ENCODE measurements around the gene TLN1. TPM values are rescaled to one million over a fixed set of nuclear protein-coding genes. Genes with fewer than 3 reads are reported as not detected.

The TLN1 gene
- total RNA-seq, 1 donor from 2014 or later, result 56.2 TPM

GRCh38 chr9:35651956-35652828 lies 79.8 kb downstream of the TLN1 start:
- H3K9me3 Mint-ChIP-seq (ENCODE audit: unreplicated experiment), result peaks cover 19% of the 10 kb centered on the region
- H3K4me3 Mint-ChIP-seq (ENCODE audit: unreplicated experiment), result no peak overlapping the region
- H3K27me3 Mint-ChIP-seq (ENCODE audit: unreplicated experiment), result peaks cover 25% of the 10 kb centered on the region
- H3K36me3 Mint-ChIP-seq (ENCODE audit: unreplicated experiment), result peaks cover 5% of the 10 kb centered on the region
- H3K27ac Mint-ChIP-seq (ENCODE audit: unreplicated experiment), result no peak overlapping the region
- peaks cover 25% of the 10 kb centered on the region for H3K4me1 Mint-ChIP-seq (ENCODE audit: low read depth, unreplicated experiment)
- TF ChIP-seq CTCF (IDR thresholded peaks at IDR 0.05; ENCODE audit: partially characterized antibody, unreplicated experiment), result no peak
- DNase-seq, result no peak

GRCh38 chr9:35650341-35651158 lies 81.4 kb downstream of the TLN1 start, which contains the start of gene SIT1:
Gene SIT1, minus strand, starts transcription at chr9:35650931. Its CDS starts 78 bp downstream, at chr9:35650853.
- peaks cover 17% of the 10 kb centered on the region for H3K9me3 Mint-ChIP-seq (ENCODE audit: unreplicated experiment)
- peaks cover 5% of the 10 kb centered on the region for H3K36me3 Mint-ChIP-seq (ENCODE audit: unreplicated experiment)
- peak within 1 kb of the TSS; percentile 33 for H3K27ac Mint-ChIP-seq (ENCODE audit: unreplicated experiment)
- peaks cover 26% of the 10 kb centered on the region for H3K27me3 Mint-ChIP-seq (ENCODE audit: unreplicated experiment)
- peak within 1 kb of the TSS; percentile 67 for H3K4me3 Mint-ChIP-seq (ENCODE audit: unreplicated experiment)
- no peak for DNase-seq
- H3K4me1 Mint-ChIP-seq (ENCODE audit: low read depth, unreplicated experiment), result peaks cover 27% of the 10 kb centered on the region
- TF ChIP-seq CTCF (IDR thresholded peaks at IDR 0.05; ENCODE audit: partially characterized antibody, unreplicated experiment), result no peak

DNA sequence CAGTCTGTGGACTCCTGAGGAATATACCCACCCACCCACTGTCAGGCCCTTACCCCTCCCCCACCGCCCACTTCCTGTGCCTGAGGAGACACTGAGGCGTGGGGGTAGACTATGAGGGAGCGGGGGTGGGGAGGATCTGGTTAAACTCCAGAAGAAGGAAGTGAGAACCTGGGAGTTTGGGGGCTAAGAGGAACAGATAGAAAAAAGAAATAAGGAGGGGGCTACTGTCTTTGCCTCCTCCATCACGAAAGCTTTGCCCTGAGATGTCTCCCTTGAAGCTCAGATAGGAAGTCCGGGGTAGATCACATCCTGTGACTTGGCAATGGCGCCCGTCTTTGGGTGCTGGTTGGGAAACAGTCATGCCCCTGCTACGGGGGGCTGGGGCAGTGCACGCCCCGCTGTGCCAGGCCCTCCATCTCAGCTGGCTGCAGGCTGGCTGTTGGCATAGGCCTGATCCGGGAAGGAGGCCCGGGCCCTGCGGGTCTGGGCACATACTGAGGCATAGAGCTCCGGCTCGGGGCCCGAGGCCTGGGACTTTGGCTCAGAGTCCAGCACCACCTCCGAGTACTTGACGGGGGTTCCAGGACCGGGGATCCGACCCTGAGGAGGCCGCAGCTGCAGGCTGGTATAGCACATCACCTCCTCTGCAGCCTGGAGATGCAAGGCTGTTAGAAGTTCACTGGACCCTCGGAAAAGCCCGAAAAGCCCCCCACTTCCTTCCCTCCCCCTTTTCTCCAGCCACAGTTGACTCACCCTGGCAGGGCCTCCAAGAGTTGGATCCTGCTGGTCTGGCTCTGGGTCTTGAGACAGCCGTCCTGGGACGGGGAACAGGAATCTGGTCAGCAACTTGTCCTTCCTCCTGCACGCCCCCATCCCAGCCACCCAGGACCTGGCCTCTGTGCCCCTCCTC lies 82.3 kb downstream of the TLN1 start:
- no peak for TF ChIP-seq CTCF (IDR thresholded peaks at IDR 0.05; ENCODE audit: partially characterized antibody, unreplicated experiment)
- no peak for DNase-seq
- peaks cover 17% of the 10 kb centered on the region for H3K9me3 Mint-ChIP-seq (ENCODE audit: unreplicated experiment)
- peaks cover 26% of the 10 kb centered on the region for H3K27me3 Mint-ChIP-seq (ENCODE audit: unreplicated experiment)
- H3K36me3 Mint-ChIP-seq (ENCODE audit: unreplicated experiment), result peaks cover 5% of the 10 kb centered on the region
- no peak overlapping the region for H3K27ac Mint-ChIP-seq (ENCODE audit: unreplicated experiment)
- H3K4me3 Mint-ChIP-seq (ENCODE audit: unreplicated experiment), result no peak overlapping the region
- peaks cover 27% of the 10 kb centered on the region for H3K4me1 Mint-ChIP-seq (ENCODE audit: low read depth, unreplicated experiment)

Small RNAs within 50 kb of the gene (microRNA-seq; reads per million reads assigned to microRNA genes)
- gene MIR6852 (ENCODE audit: unreplicated experiment) (2.1 reads per million, percentile 13 among the genes with 10 or more reads in this experiment), gene MIR6853 (ENCODE audit: unreplicated experiment) (2.1 reads per million, percentile 13 among the genes with 10 or more reads in this experiment)

Other genes starting within 250 kb of the TLN1 start
- 84.4 TPM for gene RUSC2, start 242.1 kb downstream of the TLN1 start, total RNA-seq (ENCODE audit: unreplicated experiment)
- 28.7 TPM for gene TESK1, start 126.9 kb downstream of the TLN1 start, total RNA-seq (ENCODE audit: unreplicated experiment)
- 4.9 TPM for gene CD72, start 113.8 kb downstream of the TLN1 start, total RNA-seq (ENCODE audit: unreplicated experiment)
- 3.4 TPM for gene SIT1, start 81.3 kb downstream of the TLN1 start, total RNA-seq (ENCODE audit: unreplicated experiment)
- 35,708 TPM for gene RMRP, start 74.2 kb downstream of the TLN1 start, total RNA-seq (ENCODE audit: unreplicated experiment)
- gene CCDC107, start 73.9 kb downstream of the TLN1 start, total RNA-seq (ENCODE audit: unreplicated experiment), result 32.5 TPM
- gene ARHGEF39, start 67.0 kb downstream of the TLN1 start, total RNA-seq (ENCODE audit: unreplicated experiment), result 2.6 TPM
- gene CA9, start 58.3 kb downstream of the TLN1 start, total RNA-seq (ENCODE audit: unreplicated experiment), result not detected
- 188 TPM for gene TPM2, start 42.3 kb downstream of the TLN1 start, total RNA-seq (ENCODE audit: unreplicated experiment)
- gene CREB3, start 471 bp upstream of the TLN1 start, total RNA-seq (ENCODE audit: unreplicated experiment), result 32.0 TPM
- gene GBA2, start 17.0 kb upstream of the TLN1 start, total RNA-seq (ENCODE audit: unreplicated experiment), result 287 TPM
- 44.0 TPM for gene RGP1, start 17.1 kb upstream of the TLN1 start, total RNA-seq (ENCODE audit: unreplicated experiment)
- not detected for gene MSMP, start 22.1 kb upstream of the TLN1 start, total RNA-seq (ENCODE audit: unreplicated experiment)
- gene NPR2, start 59.4 kb upstream of the TLN1 start, total RNA-seq (ENCODE audit: unreplicated experiment), result 357 TPM
- not detected for gene SPAG8, start 80.1 kb upstream of the TLN1 start, total RNA-seq (ENCODE audit: unreplicated experiment)
- 48.1 TPM for gene HINT2, start 82.8 kb upstream of the TLN1 start, total RNA-seq (ENCODE audit: unreplicated experiment)
- gene FAM221B, start 96.5 kb upstream of the TLN1 start, total RNA-seq (ENCODE audit: unreplicated experiment), result not detected
- gene TMEM8B, start 97.0 kb upstream of the TLN1 start, total RNA-seq (ENCODE audit: unreplicated experiment), result 44.4 TPM
- not detected for gene OR13J1, start 138.2 kb upstream of the TLN1 start, total RNA-seq (ENCODE audit: unreplicated experiment)
- not detected for gene HRCT1, start 174.0 kb upstream of the TLN1 start, total RNA-seq (ENCODE audit: unreplicated experiment)
- not detected for gene SPAAR, start 177.3 kb upstream of the TLN1 start, total RNA-seq (ENCODE audit: unreplicated experiment)
- gene OR2S2, start 226.0 kb upstream of the TLN1 start, total RNA-seq (ENCODE audit: unreplicated experiment), result not detected

All from glutamatergic neuron (in vitro differentiated cells).